ENCODE measurements around the gene PPCS.

GRCh38 chr1:42449256-42449655, 7.1 kb upstream of the PPCS start:
- no peak for TF ChIP-seq CTCF (IDR thresholded peaks at IDR 0.05; ENCODE audit: borderline replicate concordance, extremely low read depth, low read length, poor library complexity, severe bottlenecking)
- no peak for TF ChIP-seq EZH2 (IDR thresholded peaks at IDR 0.05; ENCODE audit: borderline replicate concordance, low read depth, low read length, severe bottlenecking)

All from DND-41 (cell line).